ENCODE results near the gene CCNC. TPM values are rescaled to one million over a fixed set of nuclear protein-coding genes. Genes with fewer than 3 reads are reported as not detected.

Gene CCNC
- total and polyA plus RNA-seq, 2 of the 13 experiments (the other 11 are each of a cell fraction or from before 2014, with no cell fraction given) = 69.6 to 141 TPM

DNA sequence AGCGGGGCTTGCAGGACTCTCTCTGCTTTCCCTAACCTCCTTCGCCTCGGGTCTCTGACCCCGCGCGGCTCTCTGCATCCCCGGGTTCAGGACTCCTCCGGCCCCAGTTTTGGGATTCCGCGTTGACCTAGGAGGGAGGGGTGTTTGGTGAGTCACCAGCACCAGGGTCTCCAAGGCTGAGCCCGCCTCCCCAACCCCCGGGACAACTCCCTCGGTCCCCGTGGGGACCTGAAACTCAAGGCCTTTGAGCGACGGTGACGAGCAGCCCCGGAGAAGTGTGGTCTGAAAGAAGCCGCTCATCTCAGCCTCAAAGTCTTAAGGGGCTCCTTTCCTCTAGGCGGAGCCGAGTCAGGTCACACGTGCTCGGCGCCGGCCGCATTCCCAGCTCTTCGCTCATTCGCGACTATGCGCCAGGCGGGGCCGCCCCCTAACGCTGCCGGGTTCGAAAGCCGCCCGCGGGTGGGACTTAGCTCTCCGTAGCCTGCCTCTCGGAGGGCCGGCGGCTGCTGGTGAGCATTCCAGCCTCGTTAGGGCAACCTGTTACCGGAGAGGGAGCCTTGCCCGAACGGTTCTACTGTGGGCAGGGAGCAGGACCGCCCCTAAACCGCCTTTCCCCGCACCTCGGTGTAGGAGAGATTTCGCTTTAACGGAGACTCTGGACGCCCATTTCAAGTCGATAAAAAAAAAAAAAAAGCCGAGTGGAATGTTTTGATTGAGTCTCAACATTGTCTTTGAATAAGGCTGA is 35.1 kb upstream of the CCNC start (continued):
- TF ChIP-seq, protein P1, sequence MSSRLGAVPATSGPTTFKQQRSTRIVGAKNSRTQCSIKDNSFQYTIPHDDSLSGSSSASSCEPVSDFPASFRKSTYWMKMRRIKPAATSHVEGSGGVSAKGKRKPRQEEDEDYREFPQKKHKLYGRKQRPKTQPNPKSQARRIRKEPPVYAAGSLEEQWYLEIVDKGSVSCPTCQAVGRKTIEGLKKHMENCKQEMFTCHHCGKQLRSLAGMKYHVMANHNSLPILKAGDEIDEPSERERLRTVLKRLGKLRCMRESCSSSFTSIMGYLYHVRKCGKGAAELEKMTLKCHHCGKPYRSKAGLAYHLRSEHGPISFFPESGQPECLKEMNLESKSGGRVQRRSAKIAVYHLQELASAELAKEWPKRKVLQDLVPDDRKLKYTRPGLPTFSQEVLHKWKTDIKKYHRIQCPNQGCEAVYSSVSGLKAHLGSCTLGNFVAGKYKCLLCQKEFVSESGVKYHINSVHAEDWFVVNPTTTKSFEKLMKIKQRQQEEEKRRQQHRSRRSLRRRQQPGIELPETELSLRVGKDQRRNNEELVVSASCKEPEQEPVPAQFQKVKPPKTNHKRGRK (CRISPR knock-in tag; IDR thresholded peaks at IDR 0.05) = no peak
- no peak for TF ChIP-seq KLF9 (CRISPR knock-in tag; IDR thresholded peaks at IDR 0.05; ENCODE audit: low read depth)
- TF ChIP-seq ARID2 (CRISPR knock-in tag; IDR thresholded peaks at IDR 0.05; ENCODE audit: borderline replicate concordance) = no peak
- no peak for TF ChIP-seq PHF20 (CRISPR knock-in tag; IDR thresholded peaks at IDR 0.05)
- no peak for TF ChIP-seq JDP2 (CRISPR knock-in tag; IDR thresholded peaks at IDR 0.05; ENCODE audit: borderline replicate concordance)
- 0 out of 2 replicates have a peak, but pooled peaks have one; percentile 25 for TF ChIP-seq HDAC1 (CRISPR knock-in tag; IDR thresholded peaks at IDR 0.05)
- TF ChIP-seq MATR3 (CRISPR knock-in tag; IDR thresholded peaks at IDR 0.05) = no peak
- no peak for TF ChIP-seq NAIF1 (CRISPR knock-in tag; IDR thresholded peaks at IDR 0.05; ENCODE audit: borderline replicate concordance)
- TF ChIP-seq ETV6 (CRISPR knock-in tag; conservative IDR thresholded peaks at IDR 0.05) = no peak
- TF ChIP-seq, protein P2, sequence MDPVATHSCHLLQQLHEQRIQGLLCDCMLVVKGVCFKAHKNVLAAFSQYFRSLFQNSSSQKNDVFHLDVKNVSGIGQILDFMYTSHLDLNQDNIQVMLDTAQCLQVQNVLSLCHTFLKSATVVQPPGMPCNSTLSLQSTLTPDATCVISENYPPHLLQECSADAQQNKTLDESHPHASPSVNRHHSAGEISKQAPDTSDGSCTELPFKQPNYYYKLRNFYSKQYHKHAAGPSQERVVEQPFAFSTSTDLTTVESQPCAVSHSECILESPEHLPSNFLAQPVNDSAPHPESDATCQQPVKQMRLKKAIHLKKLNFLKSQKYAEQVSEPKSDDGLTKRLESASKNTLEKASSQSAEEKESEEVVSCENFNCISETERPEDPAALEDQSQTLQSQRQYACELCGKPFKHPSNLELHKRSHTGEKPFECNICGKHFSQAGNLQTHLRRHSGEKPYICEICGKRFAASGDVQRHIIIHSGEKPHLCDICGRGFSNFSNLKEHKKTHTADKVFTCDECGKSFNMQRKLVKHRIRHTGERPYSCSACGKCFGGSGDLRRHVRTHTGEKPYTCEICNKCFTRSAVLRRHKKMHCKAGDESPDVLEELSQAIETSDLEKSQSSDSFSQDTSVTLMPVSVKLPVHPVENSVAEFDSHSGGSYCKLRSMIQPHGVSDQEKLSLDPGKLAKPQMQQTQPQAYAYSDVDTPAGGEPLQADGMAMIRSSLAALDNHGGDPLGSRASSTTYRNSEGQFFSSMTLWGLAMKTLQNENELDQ (CRISPR knock-in tag; IDR thresholded peaks at IDR 0.05; ENCODE audit: borderline replicate concordance) = no peak
- peak; percentile 44; the same call in 1 of the 2 replicates for TF ChIP-seq GABPB1 (CRISPR knock-in tag; IDR thresholded peaks at IDR 0.05)
- no peak for TF ChIP-seq SOX5 (CRISPR knock-in tag; IDR thresholded peaks at IDR 0.05; ENCODE audit: borderline replicate concordance)
- no peak for TF ChIP-seq KMT2B (CRISPR knock-in tag; IDR thresholded peaks at IDR 0.05)
- no peak for TF ChIP-seq HNRNPUL1 (IDR thresholded peaks at IDR 0.05; ENCODE audit: low read depth, low read length)
- no peak for TF ChIP-seq HCFC1 (IDR thresholded peaks at IDR 0.05; ENCODE audit: low read depth, low read length)
- TF ChIP-seq ZNF547 (CRISPR knock-in tag; IDR thresholded peaks at IDR 0.05) = no peak
- no peak for TF ChIP-seq ZNF720 (CRISPR knock-in tag; IDR thresholded peaks at IDR 0.05)
- TF ChIP-seq ZNF431 (CRISPR knock-in tag; IDR thresholded peaks at IDR 0.05; ENCODE audit: borderline replicate concordance, low read depth) = no peak
- TF ChIP-seq, protein P3, sequence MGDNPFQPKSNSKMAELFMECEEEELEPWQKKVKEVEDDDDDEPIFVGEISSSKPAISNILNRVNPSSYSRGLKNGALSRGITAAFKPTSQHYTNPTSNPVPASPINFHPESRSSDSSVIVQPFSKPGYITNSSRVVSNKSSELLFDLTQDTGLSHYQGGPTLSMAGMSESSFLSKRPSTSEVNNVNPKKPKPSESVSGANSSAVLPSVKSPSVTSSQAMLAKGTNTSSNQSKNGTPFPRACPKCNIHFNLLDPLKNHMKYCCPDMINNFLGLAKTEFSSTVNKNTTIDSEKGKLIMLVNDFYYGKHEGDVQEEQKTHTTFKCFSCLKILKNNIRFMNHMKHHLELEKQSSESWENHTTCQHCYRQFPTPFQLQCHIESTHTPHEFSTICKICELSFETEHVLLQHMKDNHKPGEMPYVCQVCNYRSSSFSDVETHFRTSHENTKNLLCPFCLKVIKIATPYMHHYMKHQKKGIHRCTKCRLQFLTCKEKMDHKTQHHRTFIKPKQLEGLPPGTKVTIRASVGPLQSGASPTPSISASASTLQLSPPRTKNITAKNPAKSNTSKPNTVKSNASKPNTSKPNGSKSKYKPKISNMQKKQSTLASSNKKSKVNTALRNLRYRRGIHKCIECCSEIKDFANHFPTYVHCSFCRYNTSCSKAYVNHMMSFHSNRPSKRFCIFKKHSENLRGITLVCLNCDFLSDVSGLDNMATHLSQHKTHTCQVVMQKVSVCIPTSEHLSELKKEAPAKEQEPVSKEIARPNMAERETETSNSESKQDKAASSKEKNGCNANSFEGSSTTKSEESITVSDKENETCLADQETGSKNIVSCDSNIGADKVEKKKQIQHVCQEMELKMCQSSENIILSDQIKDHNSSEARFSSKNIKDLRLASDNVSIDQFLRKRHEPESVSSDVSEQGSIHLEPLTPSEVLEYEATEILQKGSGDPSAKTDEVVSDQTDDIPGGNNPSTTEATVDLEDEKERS (CRISPR knock-in tag; IDR thresholded peaks at IDR 0.05) = no peak
- no peak for TF ChIP-seq ZNF296 (CRISPR knock-in tag; conservative IDR thresholded peaks at IDR 0.05)
- TF ChIP-seq TMF1 (CRISPR knock-in tag; IDR thresholded peaks at IDR 0.05; ENCODE audit: low read depth) = no peak
- TF ChIP-seq, protein P4, sequence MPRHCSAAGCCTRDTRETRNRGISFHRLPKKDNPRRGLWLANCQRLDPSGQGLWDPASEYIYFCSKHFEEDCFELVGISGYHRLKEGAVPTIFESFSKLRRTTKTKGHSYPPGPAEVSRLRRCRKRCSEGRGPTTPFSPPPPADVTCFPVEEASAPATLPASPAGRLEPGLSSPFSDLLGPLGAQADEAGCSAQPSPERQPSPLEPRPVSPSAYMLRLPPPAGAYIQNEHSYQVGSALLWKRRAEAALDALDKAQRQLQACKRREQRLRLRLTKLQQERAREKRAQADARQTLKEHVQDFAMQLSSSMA (CRISPR knock-in tag; IDR thresholded peaks at IDR 0.05) = no peak
- no peak for TF ChIP-seq BORCS8-MEF2B (CRISPR knock-in tag; IDR thresholded peaks at IDR 0.05)
- TF ChIP-seq HOXD1 (CRISPR knock-in tag; IDR thresholded peaks at IDR 0.05) = no peak
